ENCODE results near the gene SH2B3.

GRCh38 chr12:111414711-111415252, 9.1 kb downstream of the SH2B3 start:
- TF ChIP-seq CTCF (IDR thresholded peaks at IDR 0.05) = no peak
- no peak for TF ChIP-seq POLR2A (IDR thresholded peaks at IDR 0.05)
- TF ChIP-seq POLR2AphosphoS5 (IDR thresholded peaks at IDR 0.05; ENCODE audit: insufficient read depth in 1 of 2, low read depth in 1 of 2) = no peak

Measured in vagina (tissue), 2 donors.